Hypothalamus (tissue), 51 donors: ENCODE results near the gene LUM.
A peak's percentile ranks its signal among the peaks of the same experiment; 100 is the strongest.

ENCODE experiments used
- DNase-seq, 51 donors: peaks; one replicate each; lab custom pipeline; 2025; lab: John Stamatoyannopoulos, UW

Gene LUM

GRCh38 chr12:91111366-91112325 lies at the start of gene LUM:
Gene LUM (minus strand): TSS chr12:91111494. CDS start chr12:91108979, 2,515 bp downstream.
- peak in 2 of 51 donors; percentile 0 to 1 for DNase-seq

DNA sequence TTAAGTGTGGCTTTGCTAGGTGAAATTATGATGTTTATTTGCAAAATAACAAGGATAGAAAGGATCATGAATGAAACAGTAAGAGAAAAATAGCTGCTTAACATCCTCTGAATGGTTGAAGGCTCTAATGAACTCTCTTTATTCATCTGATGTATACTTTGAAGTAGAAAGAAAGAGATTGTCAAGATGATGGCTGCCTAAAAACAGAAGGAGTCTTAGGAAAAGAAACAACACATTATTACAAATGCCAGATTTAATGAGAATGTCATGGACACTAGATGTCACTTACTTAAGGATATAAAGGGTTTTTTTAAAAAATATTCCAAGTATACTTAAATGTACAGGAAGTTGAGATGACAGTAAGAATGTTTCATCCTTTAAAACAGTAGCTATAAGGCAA lies 49.7 kb upstream of the LUM start:
- DNase-seq, result no peak

DNA sequence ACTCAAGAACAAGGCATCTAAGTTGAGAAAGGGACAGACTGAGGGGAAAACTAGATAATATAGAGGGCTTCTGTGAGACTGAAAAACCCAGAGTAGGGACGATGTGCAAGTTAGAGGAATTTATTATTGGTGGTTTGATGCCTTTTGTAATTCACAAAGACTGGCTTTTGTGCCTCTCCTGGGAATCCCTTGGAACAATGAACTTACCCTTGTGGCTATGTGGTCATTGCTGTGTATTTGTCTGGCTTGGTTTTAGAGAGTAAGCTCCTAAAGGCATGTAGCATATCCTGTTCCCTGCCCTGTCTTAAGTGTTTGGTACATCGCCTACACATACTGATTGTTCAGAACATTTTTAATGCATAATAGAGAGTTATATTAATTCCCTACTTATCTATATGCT lies 44.7 kb upstream of the LUM start:
- DNase-seq, result no peak

- DNase-seq, result no peak
These were observed 42.8 kb upstream of the LUM start for GRCh38 chr12:91154131-91154530.

- DNase-seq, result no peak
These were observed 32.8 kb upstream of the LUM start for GRCh38 chr12:91144053-91144452.

- no peak for DNase-seq
These were observed 31.9 kb upstream of the LUM start for GRCh38 chr12:91143206-91143605.

- no peak for DNase-seq
These were observed 30.9 kb upstream of the LUM start for GRCh38 chr12:91142221-91142631.

DNA sequence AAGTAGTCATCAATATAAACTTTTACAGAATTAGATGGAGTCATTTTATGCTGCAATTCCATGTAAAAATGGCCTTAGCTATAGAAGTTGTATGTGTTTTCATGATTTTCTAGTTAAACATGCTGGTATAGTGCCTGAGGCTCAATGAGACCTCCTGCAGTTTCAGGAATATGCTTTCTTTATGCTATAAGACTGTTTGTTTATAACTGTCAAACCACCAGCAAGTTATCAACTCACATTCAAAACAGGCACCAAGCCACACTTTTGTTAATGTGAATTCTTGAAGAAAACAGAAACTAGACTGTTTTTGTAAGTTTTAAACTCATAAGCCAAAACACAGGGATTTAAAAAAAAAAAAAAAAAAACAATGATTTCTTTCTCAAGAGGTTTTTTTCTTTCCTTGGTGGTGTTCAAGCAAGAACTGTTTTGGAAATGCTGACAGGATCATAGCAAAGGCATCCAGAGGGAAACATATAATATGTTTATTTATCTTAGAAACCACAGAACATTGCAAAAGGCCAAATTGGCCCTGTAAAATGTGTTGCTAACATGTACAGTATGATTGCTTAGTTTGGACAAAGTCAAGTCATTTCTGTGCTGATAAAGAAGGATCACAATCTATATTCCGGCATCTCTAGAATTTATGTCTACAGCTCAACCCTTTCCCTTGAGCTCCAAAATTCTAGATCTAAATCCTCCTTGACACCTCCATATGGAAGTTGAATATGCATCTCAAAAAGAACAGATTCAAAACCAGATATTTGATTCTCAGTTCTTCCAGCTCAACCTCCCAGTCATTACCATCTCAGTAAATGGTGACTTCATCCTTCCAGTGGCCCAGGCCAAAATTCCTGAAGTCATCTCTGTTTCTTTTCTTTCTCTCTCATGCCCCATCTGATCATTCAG lies 29.0 kb upstream of the LUM start:
- no peak for DNase-seq

- no peak for DNase-seq
These were observed 28.0 kb upstream of the LUM start for GRCh38 chr12:91139286-91139685.

- DNase-seq, result no peak
These were observed 27.1 kb upstream of the LUM start for GRCh38 chr12:91138337-91138920.

GRCh38 chr12:91133871-91134270 lies 22.6 kb upstream of the LUM start:
- DNase-seq, result no peak

DNA sequence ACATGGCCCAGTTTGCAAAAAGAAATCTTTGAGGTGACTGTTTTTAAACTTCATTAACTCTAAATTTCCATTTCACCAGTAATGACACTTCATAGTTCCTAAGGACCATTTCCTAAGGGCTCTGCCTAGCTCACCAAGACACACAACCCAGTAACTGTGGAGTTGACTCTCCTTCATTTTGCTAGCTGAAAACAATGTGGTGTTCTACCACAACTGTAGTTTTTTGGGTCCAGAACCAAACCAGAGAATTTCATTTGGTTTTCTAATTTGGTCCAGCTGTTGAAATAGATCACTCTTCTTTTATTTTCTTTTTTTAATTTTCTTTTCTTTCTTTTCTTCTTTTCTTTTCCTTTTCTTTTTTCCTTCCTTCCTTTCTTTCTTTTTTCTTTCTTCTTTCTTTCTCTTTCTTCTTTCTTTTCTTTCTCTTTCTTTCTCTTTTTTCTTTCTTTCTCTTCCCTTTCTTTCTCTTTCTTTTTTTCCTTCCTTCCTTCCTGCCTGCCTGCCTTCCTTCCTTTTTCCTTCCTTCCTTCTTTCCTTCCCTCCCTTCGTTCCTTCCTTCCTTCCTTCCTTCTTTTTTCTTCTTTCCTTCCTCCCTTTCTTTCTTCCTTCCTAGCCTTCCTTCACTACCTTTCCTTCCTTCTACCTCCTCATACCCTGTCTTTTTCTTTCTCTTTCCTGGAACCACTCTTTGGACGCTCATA lies 18.5 kb upstream of the LUM start:
- DNase-seq, result no peak

- no peak for DNase-seq
These were observed 16.5 kb upstream of the LUM start for GRCh38 chr12:91127751-91128150.

DNA sequence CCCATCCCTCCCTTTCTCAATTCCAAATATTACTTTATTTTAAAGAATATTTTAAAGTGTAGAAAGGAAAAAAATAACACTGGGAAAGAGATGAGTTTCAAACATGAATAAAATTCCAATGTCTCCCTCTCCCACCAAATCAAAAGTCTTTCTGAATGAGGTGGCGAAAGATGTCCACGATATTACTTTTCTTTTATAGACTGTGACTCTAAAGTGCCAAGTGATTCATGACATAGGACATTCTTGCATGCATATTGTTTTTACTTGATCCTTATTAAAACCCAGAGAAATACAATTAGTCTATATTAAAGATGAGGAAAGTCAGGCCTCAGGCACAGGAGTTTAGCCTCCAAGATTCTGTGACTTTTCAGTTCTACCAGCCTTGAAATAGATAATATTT lies 16.0 kb upstream of the LUM start:
- no peak for DNase-seq

GRCh38 chr12:91126516-91126915 lies 15.2 kb upstream of the LUM start:
- no peak for DNase-seq

DNA sequence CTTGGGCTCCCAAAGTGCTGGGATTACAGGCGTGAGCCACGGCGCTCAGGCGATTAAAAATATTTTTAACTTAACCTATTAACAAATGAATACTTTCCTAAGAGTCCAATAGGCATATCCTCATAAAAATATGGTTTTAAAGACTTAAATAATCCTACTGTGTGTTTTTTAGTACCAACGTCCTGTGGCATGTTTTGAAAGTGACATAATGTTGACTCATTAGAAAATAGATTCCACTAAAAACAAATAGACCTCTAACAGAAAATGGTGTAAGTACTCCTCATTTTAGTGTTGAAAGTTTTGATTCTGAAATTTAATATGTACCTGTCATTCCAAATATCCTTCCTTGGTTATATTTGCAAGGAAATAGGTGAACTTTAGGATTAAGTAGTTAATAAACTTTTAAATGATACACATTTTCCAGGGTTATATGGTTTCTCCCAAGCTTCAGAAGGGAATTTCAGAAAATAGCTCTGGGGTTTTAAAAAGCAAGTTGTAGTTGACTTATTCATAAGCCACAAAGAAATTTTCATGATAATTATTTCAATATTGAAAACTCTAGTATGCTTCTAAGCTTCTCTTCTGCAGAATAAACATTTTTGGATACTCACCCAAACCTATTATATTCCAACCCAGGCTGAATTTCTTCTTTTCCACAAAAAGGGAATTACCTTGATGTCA lies 12.1 kb upstream of the LUM start:
- DNase-seq, result no peak

- no peak for DNase-seq
These were observed 9.5 kb upstream of the LUM start for GRCh38 chr12:91120781-91121180.

GRCh38 chr12:91119089-91119488 lies 7.8 kb upstream of the LUM start:
- DNase-seq, result no peak

GRCh38 chr12:91113621-91114020 lies 2.3 kb upstream of the LUM start:
- no peak for DNase-seq
